Aorta (tissue), 5 donors: ENCODE results near the gene TASP1. TPM values are rescaled to one million over a fixed set of nuclear protein-coding genes. Genes with fewer than 3 reads are reported as not detected.
"Not testable (repeated sequence)": the region's sequence is repeated elsewhere in the genome, so short reads cannot be mapped to it uniquely, and the experiment has no call there.

ENCODE experiments used
- ATAC-seq: fragments of 200-7000 bp; cut with Tn5 transposase; one replicate; pipeline ENCODE4 v1.9.1; 2022; ENCODE audit warnings: moderate library complexity; ENCODE audit not compliant: low FRiP score
- DNase-seq, 2 donors: peaks; one replicate each; pipeline ENCODE4 v3.0.0-alpha.2; 2020
- H3K27ac ChIP-seq, 2 donors: one replicate each; pipeline ENCODE4 v1.5.1; 2013; ENCODE audit warnings: low read length in 2 of 2, mild to moderate bottlenecking in 2 of 2, moderate library complexity in 2 of 2, control low read depth in 1 of 2, inconsistent platforms in 1 of 2, low read depth in 1 of 2
- H3K27me3 ChIP-seq, 2 donors: one replicate each; pipeline ENCODE4 v1.6.1; 2013; ENCODE audit warnings: control low read depth in 1 of 2, low read length in 1 of 2, mild to moderate bottlenecking in 1 of 2, moderate library complexity in 1 of 2; ENCODE audit not compliant: insufficient read depth in 2 of 2, control insufficient read depth in 1 of 2
- H3K36me3 ChIP-seq, 2 donors: one replicate each; pipeline ENCODE4 v1.6.1; 2013; ENCODE audit warnings: control low read depth in 1 of 2, low read length in 1 of 2, mild to moderate bottlenecking in 1 of 2; ENCODE audit not compliant: insufficient read depth in 2 of 2, control insufficient read depth in 1 of 2
- H3K4me1 ChIP-seq, 2 donors: one replicate each; pipeline ENCODE4 v1.6.1; 2013; ENCODE audit warnings: low read length in 2 of 2, control low read depth in 1 of 2, mild to moderate bottlenecking in 1 of 2, moderate library complexity in 1 of 2; ENCODE audit not compliant: insufficient read depth in 2 of 2, control insufficient read depth in 1 of 2
- H3K4me3 ChIP-seq, 2 donors: one replicate each; pipeline ENCODE4 v1.5.1; 2013; ENCODE audit warnings: low read length in 2 of 2, control low read depth in 1 of 2, mild to moderate bottlenecking in 1 of 2
- H3K9me3 ChIP-seq: one replicate; pipeline ENCODE4 v1.6.1; 2013; ENCODE audit warnings: mild to moderate bottlenecking, low read length; ENCODE audit not compliant: control insufficient read depth
- WGBS, 2 donors: extraction: QIAGEN DNeasy Blood & Tissue Kit; methylation state at CpG; one replicate each; pipeline ENCODE4 v1.1.7; 2013; 5-methylcytosine and 5-hydroxymethylcytosine counted together
- intact Hi-C, 2 donors: fragments of 100-400 bp; cut with DNase I; formaldehyde crosslinking; loops; one replicate each; pipeline versions ENCODE4 v1.14.2 to v1.15.0; 2022
- polyA plus RNA-seq, 2 donors: library from polyadenylated mRNA; stranded (reverse); fragments of 200-250 nt; gene quantifications; one replicate each; pipeline ENCODE4 v1.2.3, GENCODE V29; 2013
- total RNA-seq, 2 donors: library from RNA; stranded (reverse); fragmentation: NEBNext Ultra II Directional; extraction: Animal tissue kit (Norgen Biotek cat#: 25700); gene quantifications; one replicate each; pipeline ENCODE4 v1.2.1, GENCODE V29; 2021
- donor health status: healthy with polysubstance abuse.
- donor health status: Bipolar disorder and iron deficiency.
- donor health status: DM: no; HTN: no; CAD: no.
- donor health status: DM: no; HTN: no; CAD: no.
- donor health status: DM: yes; HTN: yes; CAD: no.

The TASP1 gene
- total and polyA plus RNA-seq, 4 donors, result 13.2 to 74.6 (median 25.9) TPM

DNA sequence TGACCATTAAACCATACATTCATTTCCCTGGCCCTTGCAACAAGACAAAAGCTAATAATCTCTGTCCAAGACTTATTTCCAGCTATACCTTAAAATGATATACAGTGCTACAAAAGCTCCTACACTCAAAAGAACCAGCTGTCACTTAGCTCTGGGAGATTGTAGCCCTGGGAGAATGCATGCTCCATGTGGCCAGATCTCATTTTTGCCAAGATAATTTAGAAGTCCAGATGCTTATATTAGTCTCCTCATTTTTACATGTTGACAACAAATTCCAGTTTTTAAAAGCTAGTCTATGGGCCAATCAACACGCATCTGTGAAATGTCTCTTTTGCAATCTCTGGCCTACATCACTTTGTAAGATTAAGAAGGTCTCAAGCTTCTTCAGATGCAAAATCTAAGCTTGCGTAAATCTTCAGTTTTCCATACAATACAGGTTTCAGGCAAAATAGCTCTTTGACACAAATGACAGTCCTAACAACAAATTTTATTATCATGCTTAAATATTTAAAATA, 27.1 kb downstream of the TASP1 start:
- Histone ChIP-seq H3K27ac (no peak overlapping the region), H3K4me1 (peaks cover 0 to 4% of the 10 kb centered on the region in 2 donors), H3K9me3 (no peaks in the 10 kb centered on the region), H3K36me3 (peaks cover 0 to 1% of the 10 kb centered on the region in 2 donors), H3K4me3 (no peak overlapping the region), H3K27me3 (no peaks in the 10 kb centered on the region)
- 97 to 98% methylated on average over 2 of the region's 2 CpGs for WGBS, 2 donors
- intact Hi-C loops, result loop anchor here in 1 of 2 donors (5.0 kb wide), 1 partner anchor 141 kb away; no protein-coding TSS in a partner anchor
- DNase-seq (no peak), ATAC-seq (no peak)

- no peak for ATAC-seq
- Histone ChIP-seq H3K4me1 (no peaks in the 10 kb centered on the region), H3K27me3 (no peaks in the 10 kb centered on the region), H3K27ac (no peak overlapping the region), H3K36me3 (no peaks in the 10 kb centered on the region), H3K4me3 (no peak overlapping the region), H3K9me3 (no peaks in the 10 kb centered on the region)
- DNase-seq, result no peak
- intact Hi-C loops, result loop anchor here in 1 of 2 donors (5.0 kb wide), 1 partner anchor 142 kb away; no protein-coding TSS in a partner anchor
- WGBS, 2 donors, result 71 to 85% methylated on average over 2 of the region's 2 CpGs
Observed at GRCh38 chr20:13610184-13610583, 28.5 kb downstream of the TASP1 start.

- Histone ChIP-seq H3K27me3 (no peaks in the 10 kb centered on the region), H3K27ac (no peak overlapping the region), H3K4me3 (no peak overlapping the region), H3K4me1 (no peaks in the 10 kb centered on the region), H3K9me3 (no peaks in the 10 kb centered on the region), H3K36me3 (no peaks in the 10 kb centered on the region)
- WGBS, 2 donors, result 87 to 100% methylated on average over 1 of the region's 1 CpG
- intact Hi-C loops, result no loop called here
- no peak for ATAC-seq
- DNase-seq, result no peak
Observed at GRCh38 chr20:13608066-13608465, 30.7 kb downstream of the TASP1 start.

GRCh38 chr20:13593423-13593822, 45.3 kb downstream of the TASP1 start:
- ATAC-seq, H3K27me3 ChIP-seq, H3K36me3 ChIP-seq, intact Hi-C loops, H3K4me3 ChIP-seq, DNase-seq, H3K27ac ChIP-seq, H3K9me3 ChIP-seq, H3K4me1 ChIP-seq: not testable (repeated sequence)
- 90 to 93% methylated on average over 11 of the region's 11 CpGs for WGBS, 2 donors

DNA sequence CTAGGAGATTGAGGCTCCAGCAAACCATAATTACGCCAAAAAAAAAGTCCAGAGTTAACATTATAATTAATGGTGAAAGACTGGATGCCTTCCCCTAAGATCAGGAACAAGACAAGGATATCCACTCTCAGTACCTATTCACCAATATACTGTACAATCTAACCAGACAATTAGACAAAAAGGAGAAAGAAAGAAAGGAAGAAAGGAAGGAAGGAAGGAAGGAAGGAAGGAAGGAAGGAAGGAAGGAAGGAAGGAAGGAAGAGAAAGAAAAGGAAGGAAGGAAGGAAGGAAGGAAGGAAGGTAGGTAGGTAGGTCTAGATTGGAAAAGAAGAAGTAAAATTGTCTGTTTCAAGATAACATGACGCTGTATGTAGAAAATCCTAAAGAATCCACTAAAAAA, 50.7 kb downstream of the TASP1 start:
- ATAC-seq, result no peak
- Histone ChIP-seq H3K27me3 (no peaks in the 10 kb centered on the region), H3K9me3 (no peaks in the 10 kb centered on the region), H3K36me3 (no peaks in the 10 kb centered on the region), H3K4me3 (no peak overlapping the region), H3K27ac (no peak overlapping the region), H3K4me1 (no peaks in the 10 kb centered on the region)
- no peak for DNase-seq
- intact Hi-C loops, result no loop called here
- 97 to 98% methylated on average over 2 of the region's 2 CpGs for WGBS, 2 donors

GRCh38 chr20:13587370-13587769, 51.4 kb downstream of the TASP1 start:
- no peak overlapping the region for H3K27ac ChIP-seq
- no peaks in the 10 kb centered on the region for H3K36me3 ChIP-seq
- H3K9me3 ChIP-seq, result no peaks in the 10 kb centered on the region
- ATAC-seq (no peak), DNase-seq (no peak)
- H3K27me3 ChIP-seq, result no peaks in the 10 kb centered on the region
- intact Hi-C loops, result no loop called here
- H3K4me1 ChIP-seq, result no peaks in the 10 kb centered on the region
- no peak overlapping the region for H3K4me3 ChIP-seq

GRCh38 chr20:13586133-13586532, 52.6 kb downstream of the TASP1 start:
- Histone ChIP-seq H3K27ac (no peak overlapping the region), H3K27me3 (no peaks in the 10 kb centered on the region), H3K4me1 (no peaks in the 10 kb centered on the region), H3K36me3 (no peaks in the 10 kb centered on the region), H3K4me3 (no peak overlapping the region), H3K9me3 (no peaks in the 10 kb centered on the region)
- no peak for DNase-seq
- intact Hi-C loops, result no loop called here
- no peak for ATAC-seq

GRCh38 chr20:13581451-13581850, 57.3 kb downstream of the TASP1 start:
- Histone ChIP-seq H3K4me3 (no peak overlapping the region), H3K36me3 (no peaks in the 10 kb centered on the region), H3K27ac (no peak overlapping the region), H3K27me3 (no peaks in the 10 kb centered on the region), H3K4me1 (no peaks in the 10 kb centered on the region), H3K9me3 (no peaks in the 10 kb centered on the region)
- WGBS, 2 donors, result 96 to 98% methylated on average over 3 of the region's 3 CpGs
- DNase-seq (no peak), ATAC-seq (no peak)
- intact Hi-C loops, result no loop called here

DNA sequence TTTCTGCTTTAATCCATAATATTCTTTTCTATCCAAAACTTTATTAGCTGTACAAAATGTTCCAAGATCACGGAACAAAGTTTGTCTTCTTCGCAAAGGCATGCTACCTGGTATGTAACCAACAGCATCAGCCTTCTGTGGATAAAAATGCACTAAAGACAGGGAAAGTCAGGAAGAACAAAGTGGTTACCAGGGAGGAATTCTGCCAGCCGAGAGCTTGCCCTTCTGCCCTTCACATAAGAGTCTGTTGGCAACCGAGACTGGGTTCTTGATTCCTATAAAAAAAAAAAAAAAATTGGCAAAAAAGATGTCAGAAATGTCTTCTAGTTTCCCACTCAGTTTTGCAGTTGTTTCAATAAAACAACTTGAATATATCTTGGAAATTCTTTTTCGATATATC, 58.0 kb downstream of the TASP1 start:
- intact Hi-C loops, result no loop called here
- H3K27me3 ChIP-seq, result no peaks in the 10 kb centered on the region
- ATAC-seq (no peak), DNase-seq (no peak)
- no peaks in the 10 kb centered on the region for H3K9me3 ChIP-seq
- H3K27ac ChIP-seq, result no peak overlapping the region
- no peaks in the 10 kb centered on the region for H3K4me1 ChIP-seq
- H3K36me3 ChIP-seq, result no peaks in the 10 kb centered on the region
- no peak overlapping the region for H3K4me3 ChIP-seq
- WGBS, 2 donors, result 94 to 95% methylated on average over 5 of the region's 5 CpGs
